ENCODE results near the gene SLCO3A1.

The SLCO3A1 gene

GRCh38 chr15:91981821-91982800 is 128.6 kb downstream of the SLCO3A1 start:
- TF ChIP-seq SCRT2 (tag by site-specific recombination; IDR thresholded peaks at IDR 0.05) = peak; percentile 54
- TF ChIP-seq CTCF (tag by site-specific recombination; IDR thresholded peaks at IDR 0.05) = no peak
- Histone ChIP-seq H3K9me3 (ENCODE audit: control insufficient read depth, insufficient read depth, low read depth, low read length) (no peaks in the 10 kb centered on the region), H3K36me3 (ENCODE audit: control insufficient read depth in 2 of 2, insufficient read depth in 1 of 2, low read length in 2 of 2) (no peaks in the 10 kb centered on the region), H3K4me3 (ENCODE audit: low read depth, low read length) (no peak overlapping the region), H3K27ac (ENCODE audit: extremely low read depth, low read depth, low read length) (no peak overlapping the region), H3K4me1 (ENCODE audit: control insufficient read depth, insufficient read depth, low read length) (no peaks in the 10 kb centered on the region)
- ChIA-PET POLR2A (no interaction called here), CTCF (interaction anchor here (0.6 to 1.2 kb wide), 4 partner anchors 10 to 134 kb away, joined by 3 to 6 read pairs (median 4); no protein-coding TSS in a partner anchor)

GRCh38 chr15:91983729-91984340 is 130.3 kb downstream of the SLCO3A1 start:
- Histone ChIP-seq H3K4me3 (ENCODE audit: low read depth, low read length) (no peak overlapping the region), H3K27ac (ENCODE audit: extremely low read depth, low read depth, low read length) (no peak overlapping the region), H3K4me1 (ENCODE audit: control insufficient read depth, insufficient read depth, low read length) (no peaks in the 10 kb centered on the region), H3K9me3 (ENCODE audit: control insufficient read depth, insufficient read depth, low read depth, low read length) (no peaks in the 10 kb centered on the region), H3K36me3 (ENCODE audit: control insufficient read depth in 2 of 2, insufficient read depth in 1 of 2, low read length in 2 of 2) (no peaks in the 10 kb centered on the region)
- TF ChIP-seq ZNF792 (tag by site-specific recombination; IDR thresholded peaks at IDR 0.05) (no peak), GLIS1 (tag by site-specific recombination; IDR thresholded peaks at IDR 0.05) (no peak), SCRT1 (tag by site-specific recombination; IDR thresholded peaks at IDR 0.05; ENCODE audit: borderline replicate concordance) (no peak), ZNF362 (tag by site-specific recombination; IDR thresholded peaks at IDR 0.05) (no peak), ZNF449 (tag by site-specific recombination; IDR thresholded peaks at IDR 0.05) (no peak)
- ChIA-PET CTCF (interaction anchor here (1.1 kb wide), 1 partner anchor 134 kb away, joined by 4 read pairs; no protein-coding TSS in a partner anchor), POLR2A (no interaction called here)

GRCh38 chr15:91985297-91985696 is 131.8 kb downstream of the SLCO3A1 start:
- Histone ChIP-seq H3K4me3 (ENCODE audit: low read depth, low read length) (no peak overlapping the region), H3K27ac (ENCODE audit: extremely low read depth, low read depth, low read length) (no peak overlapping the region), H3K9me3 (ENCODE audit: control insufficient read depth, insufficient read depth, low read depth, low read length) (no peaks in the 10 kb centered on the region), H3K36me3 (ENCODE audit: control insufficient read depth in 2 of 2, insufficient read depth in 1 of 2, low read length in 2 of 2) (no peaks in the 10 kb centered on the region), H3K4me1 (ENCODE audit: control insufficient read depth, insufficient read depth, low read length) (no peaks in the 10 kb centered on the region)
- ChIA-PET POLR2A (no interaction called here), CTCF (no interaction called here)
- TF ChIP-seq TRIM28 (IDR thresholded peaks at IDR 0.05; ENCODE audit: borderline replicate concordance, low read length) (no peak), PRDM10 (tag by site-specific recombination; IDR thresholded peaks at IDR 0.05) (no peak), GLIS1 (tag by site-specific recombination; IDR thresholded peaks at IDR 0.05) (no peak), FEZF1 (tag by site-specific recombination; IDR thresholded peaks at IDR 0.05) (no peak), KLF10 (tag by site-specific recombination; IDR thresholded peaks at IDR 0.05) (no peak), ZNF639 (tag by site-specific recombination; IDR thresholded peaks at IDR 0.05) (no peak), ZNF311 (tag by site-specific recombination; IDR thresholded peaks at IDR 0.05; ENCODE audit: borderline replicate concordance) (no peak), TSHZ1 (tag by site-specific recombination; IDR thresholded peaks at IDR 0.05; ENCODE audit: borderline replicate concordance) (no peak), ZNF776 (tag by site-specific recombination; IDR thresholded peaks at IDR 0.05; ENCODE audit: borderline replicate concordance) (no peak)
